ENCODE results near the gene RTF2.

RTF2 gene

GRCh38 chr20:56439771-56440291 is 28.6 kb upstream of the RTF2 start:
- DNase-seq, result no peak

GRCh38 chr20:56440346-56441007 is 27.9 kb upstream of the RTF2 start:
- DNase-seq, result no peak

GRCh38 chr20:56442389-56443365 is 25.8 kb upstream of the RTF2 start:
- no peak for DNase-seq

GRCh38 chr20:56443654-56444540 is 24.5 kb upstream of the RTF2 start:
- DNase-seq, result no peak

GRCh38 chr20:56445130-56445529 is 23.3 kb upstream of the RTF2 start:
- DNase-seq, result no peak

GRCh38 chr20:56445540-56445939 is 22.9 kb upstream of the RTF2 start:
- no peak for DNase-seq

- no peak for DNase-seq
Observed at GRCh38 chr20:56447227-56447626, 21.2 kb upstream of the RTF2 start.

- DNase-seq, result no peak
Observed at GRCh38 chr20:56449459-56449858, 19.0 kb upstream of the RTF2 start.

GRCh38 chr20:56451056-56451765 is 17.2 kb upstream of the RTF2 start:
- DNase-seq, result no peak

GRCh38 chr20:56453352-56453751 is 15.1 kb upstream of the RTF2 start:
- DNase-seq, result no peak

- no peak for DNase-seq
Observed at GRCh38 chr20:56454754-56455153, 13.7 kb upstream of the RTF2 start.

- DNase-seq, result no peak
Observed at GRCh38 chr20:56458206-56458821, 10.1 kb upstream of the RTF2 start.

- DNase-seq, result no peak
Observed at GRCh38 chr20:56460459-56460858, 8.0 kb upstream of the RTF2 start.

- DNase-seq, result no peak
Observed at GRCh38 chr20:56461576-56461975, 6.9 kb upstream of the RTF2 start.

GRCh38 chr20:56463428-56463827 is 5.0 kb upstream of the RTF2 start:
- DNase-seq, result no peak

- DNase-seq, result no peak
Observed at GRCh38 chr20:56465997-56466396, 2.4 kb upstream of the RTF2 start.

- no peak for DNase-seq
Observed at GRCh38 chr20:56467968-56468315, 485 bp upstream of the RTF2 start.

- DNase-seq, result no peak
Observed at GRCh38 chr20:56469077-56469449, 636 bp downstream of the RTF2 start.

- DNase-seq, result no peak
Observed at GRCh38 chr20:56483970-56484369, 15.5 kb downstream of the RTF2 start.

GRCh38 chr20:56487216-56487615 is 18.8 kb downstream of the RTF2 start:
- DNase-seq, result no peak

- no peak for DNase-seq
Observed at GRCh38 chr20:56488566-56488965, 20.1 kb downstream of the RTF2 start.

- DNase-seq, result no peak
Observed at GRCh38 chr20:56501116-56501515, 32.7 kb downstream of the RTF2 start.
